Right cardiac atrium (tissue), 5 donors: ENCODE measurements around the gene ELMOD3. TPM values are rescaled to one million over a fixed set of nuclear protein-coding genes. Genes with fewer than 3 reads are reported as not detected.
"Not testable (repeated sequence)": the region's sequence is repeated elsewhere in the genome, so short reads cannot be mapped to it uniquely, and the experiment has no call there.

Experiments used
- ATAC-seq, 2 donors: fragments of 200-7000 bp; cut with Tn5 transposase; one replicate each; pipeline versions ENCODE4 v1.8.0 to v1.9.1; 2020; ENCODE audit warnings: moderate library complexity in 2 of 2, mild to moderate bottlenecking in 1 of 2
- DNase-seq, 3 donors: peaks; one replicate each; pipeline ENCODE4 v3.0.0-alpha.2; 2020
- H3K27ac ChIP-seq: one replicate; pipeline ENCODE4 v1.5.1; 2013; ENCODE audit warnings: mild to moderate bottlenecking, low read length, control low read depth, moderate library complexity
- H3K27me3 ChIP-seq: one replicate; pipeline ENCODE4 v1.6.1; 2013; ENCODE audit not compliant: control insufficient read depth, insufficient read depth
- H3K4me1 ChIP-seq: one replicate; pipeline ENCODE4 v1.6.1; 2013; ENCODE audit warnings: low read length; ENCODE audit not compliant: control insufficient read depth, insufficient read depth
- H3K4me3 ChIP-seq: one replicate; pipeline ENCODE4 v1.5.1; 2013; ENCODE audit warnings: low read length, control low read depth
- H3K9me3 ChIP-seq: one replicate; pipeline ENCODE4 v1.6.1; 2013; ENCODE audit warnings: low read length; ENCODE audit not compliant: control insufficient read depth
- WGBS: extraction: QIAGEN DNeasy Blood & Tissue Kit; methylation state at CpG from one replicate; pipeline ENCODE4 v1.1.7; 2013; 5-methylcytosine and 5-hydroxymethylcytosine counted together
- intact Hi-C, 4 donors: fragments of 100-400 bp; cut with DNase I; formaldehyde crosslinking; loops; one replicate each; pipeline versions ENCODE4 v1.11.0 to v1.14.0; 2022 to 2023
- polyA plus RNA-seq: library from polyadenylated mRNA; stranded (reverse); fragments of 200-250 nt; gene quantifications from one replicate; pipeline ENCODE4 v1.2.3, GENCODE V29; 2013
- total RNA-seq, 4 donors: library from RNA; stranded (reverse); fragmentation: NEBNext Ultra II Directional; extraction: Animal tissue kit (Norgen Biotek cat#: 25700); gene quantifications; one replicate each; pipeline ENCODE4 v1.2.1, GENCODE V29; 2021
- donor health status: healthy with polysubstance abuse.
- donor health status: DM: no; HTN: yes; CAD: no.
- donor health status: DM: no; HTN: no; CAD: no.
- donor health status: DM: no; HTN: yes; CAD: no; lungs with severe emphysema.
- donor health status: DM: yes; HTN: yes; CAD: no.

The ELMOD3 gene
- total and polyA plus RNA-seq, 5 donors: 10.7 to 16.1 (median 12.2) TPM

- no peak for ATAC-seq
- WGBS: 70% methylated on average over 3 of the region's 3 CpGs
- intact Hi-C loops: no loop called here
These were observed 7.0 kb upstream of the ELMOD3 start for GRCh38 chr2:85347599-85347998.

GRCh38 chr2:85353876-85354285, 688 bp upstream of the ELMOD3 start:
- 14% methylated on average over 16 of the region's 16 CpGs for WGBS
- Histone ChIP-seq H3K27me3 (no peaks in the 10 kb centered on the region), H3K27ac (peak overlapping the region; percentile 91), H3K4me1 (peaks cover 6% of the 10 kb centered on the region), H3K4me3 (peak overlapping the region; percentile 85), H3K9me3 (no peaks in the 10 kb centered on the region)
- intact Hi-C loops: no loop called here
- ATAC-seq (peak; percentile 36 to 72), DNase-seq (peak; percentile 66 to 73 (median 69))

More at GRCh38 chr2:85347599-85347998, 7.0 kb upstream of the ELMOD3 start:
- Histone ChIP-seq H3K27ac (no peak overlapping the region), H3K4me1 (no peaks in the 10 kb centered on the region), H3K9me3 (no peaks in the 10 kb centered on the region), H3K4me3 (no peak overlapping the region), H3K27me3 (no peaks in the 10 kb centered on the region)
- no peak for DNase-seq

DNA sequence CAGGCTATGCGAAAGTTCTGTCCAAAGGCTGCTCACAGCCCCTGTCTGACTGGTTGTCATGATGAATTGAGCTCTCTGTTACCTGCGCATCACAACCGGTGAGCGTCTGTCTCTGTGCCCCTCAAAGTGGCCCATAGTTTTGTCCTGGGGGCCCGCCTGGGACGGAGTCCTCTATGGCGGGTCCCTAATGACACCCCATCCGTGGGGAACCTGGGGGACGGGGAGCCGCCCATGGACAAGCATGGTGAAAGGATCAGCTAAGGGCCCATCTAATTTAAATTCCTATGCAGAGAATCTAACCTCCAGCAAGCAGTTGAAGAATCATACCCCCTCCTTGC, 473 bp downstream of the ELMOD3 start:
- Histone ChIP-seq H3K4me3 (peak overlapping the region; percentile 89), H3K27me3 (no peaks in the 10 kb centered on the region), H3K4me1 (peaks cover 6% of the 10 kb centered on the region), H3K27ac (peak overlapping the region; percentile 90), H3K9me3 (no peaks in the 10 kb centered on the region)
- ATAC-seq (peak in 1 of 2 donors; percentile 5), DNase-seq (peak in 2 of 3 donors; percentile 36 to 59)
- 10% methylated on average over 10 of the region's 10 CpGs for WGBS
- intact Hi-C loops: no loop called here

DNA sequence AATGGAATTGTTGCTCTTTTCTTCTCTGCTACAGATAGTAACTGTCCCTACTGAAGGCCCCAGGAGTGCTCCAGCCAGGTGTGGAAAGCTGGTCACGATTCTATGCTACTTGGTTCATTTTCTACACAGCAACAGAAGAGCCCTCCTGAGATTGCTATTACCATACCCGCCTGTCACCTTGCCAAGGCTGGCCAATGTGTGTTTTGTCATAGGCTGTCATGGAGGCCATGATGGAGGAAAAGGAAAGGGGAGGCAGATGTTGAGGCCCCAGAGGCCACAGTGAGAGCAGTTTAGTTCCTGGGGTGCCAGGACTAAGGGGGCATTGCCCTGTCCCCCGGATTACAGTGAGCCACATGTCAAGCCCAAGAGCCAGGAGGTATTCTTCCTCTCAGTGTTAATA, 952 bp downstream of the ELMOD3 start:
- 75% methylated on average over 3 of the region's 3 CpGs for WGBS
- peaks cover 6% of the 10 kb centered on the region for H3K4me1 ChIP-seq

GRCh38 chr2:85356186-85356585, 1.6 kb downstream of the ELMOD3 start:
- intact Hi-C loops: no loop called here

More for the DNA sequence above, 952 bp downstream of the ELMOD3 start:
- ATAC-seq (no peak), DNase-seq (no peak)
- peak overlapping the region; percentile 89 for H3K4me3 ChIP-seq
- no peak overlapping the region for H3K27ac ChIP-seq
- no peaks in the 10 kb centered on the region for H3K9me3 ChIP-seq
- no peaks in the 10 kb centered on the region for H3K27me3 ChIP-seq
- intact Hi-C loops: no loop called here

GRCh38 chr2:85357736-85358135, 3.2 kb downstream of the ELMOD3 start:
- intact Hi-C loops: no loop called here
- 87% methylated on average over 3 of the region's 3 CpGs for WGBS
- Histone ChIP-seq H3K27me3 (no peaks in the 10 kb centered on the region), H3K9me3 (no peaks in the 10 kb centered on the region), H3K4me3 (no peak overlapping the region), H3K4me1 (peaks cover 6% of the 10 kb centered on the region), H3K27ac (no peak overlapping the region)
- DNase-seq: no peak
- ATAC-seq: no peak

More at GRCh38 chr2:85356186-85356585, 1.6 kb downstream of the ELMOD3 start:
- no peaks in the 10 kb centered on the region for H3K9me3 ChIP-seq
- H3K27ac ChIP-seq: no peak overlapping the region
- WGBS: 78% methylated on average over 2 of the region's 2 CpGs
- no peak overlapping the region for H3K4me3 ChIP-seq
- DNase-seq (no peak), ATAC-seq (no peak)
- no peaks in the 10 kb centered on the region for H3K27me3 ChIP-seq
- peaks cover 6% of the 10 kb centered on the region for H3K4me1 ChIP-seq

GRCh38 chr2:85362653-85363387, 8.3 kb downstream of the ELMOD3 start:
- H3K9me3 ChIP-seq, ATAC-seq, H3K4me3 ChIP-seq, H3K4me1 ChIP-seq, intact Hi-C loops, H3K27me3 ChIP-seq, DNase-seq, H3K27ac ChIP-seq: not testable (repeated sequence)
- WGBS: 84% methylated on average over 5 of the region's 5 CpGs

GRCh38 chr2:85367180-85367579, 12.6 kb downstream of the ELMOD3 start:
- intact Hi-C loops: no loop called here
- Histone ChIP-seq H3K4me3 (no peak overlapping the region), H3K27me3 (no peaks in the 10 kb centered on the region), H3K27ac (no peak overlapping the region), H3K4me1 (no peaks in the 10 kb centered on the region), H3K9me3 (no peaks in the 10 kb centered on the region)
- 82% methylated on average over 5 of the region's 5 CpGs for WGBS
- DNase-seq (no peak), ATAC-seq (no peak)

- Histone ChIP-seq H3K27ac (no peak overlapping the region), H3K4me1 (no peaks in the 10 kb centered on the region), H3K27me3 (no peaks in the 10 kb centered on the region), H3K9me3 (no peaks in the 10 kb centered on the region), H3K4me3 (no peak overlapping the region)
- intact Hi-C loops: no loop called here
- no peak for DNase-seq
- ATAC-seq: no peak
These were observed 14.4 kb downstream of the ELMOD3 start for GRCh38 chr2:85368921-85369320.

DNA sequence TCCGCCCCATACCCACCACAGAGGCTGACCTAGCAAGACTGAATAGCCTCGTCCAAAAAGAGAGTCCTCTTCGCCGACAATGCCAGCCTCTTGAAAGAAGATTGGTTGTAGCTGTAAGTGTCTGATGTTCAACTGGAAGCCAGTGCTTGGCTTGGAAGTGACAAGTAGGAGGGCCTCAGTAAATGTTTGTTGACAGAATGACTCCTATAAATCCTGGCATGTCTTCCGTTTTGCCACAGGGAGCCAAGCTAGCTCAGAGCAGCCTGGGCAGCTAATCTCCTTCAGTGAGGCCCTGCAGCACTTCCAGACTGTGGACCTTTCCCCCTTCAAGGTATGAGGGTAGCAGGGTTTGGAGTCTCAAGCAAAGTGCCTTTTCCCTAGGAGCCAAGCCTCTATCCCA, 14.9 kb downstream of the ELMOD3 start:
- ATAC-seq: no peak
- Histone ChIP-seq H3K27ac (no peak overlapping the region), H3K4me1 (no peaks in the 10 kb centered on the region), H3K27me3 (no peaks in the 10 kb centered on the region), H3K4me3 (no peak overlapping the region), H3K9me3 (no peaks in the 10 kb centered on the region)
- 84% methylated on average over 5 of the region's 5 CpGs for WGBS
- intact Hi-C loops: no loop called here
- no peak for DNase-seq

DNA sequence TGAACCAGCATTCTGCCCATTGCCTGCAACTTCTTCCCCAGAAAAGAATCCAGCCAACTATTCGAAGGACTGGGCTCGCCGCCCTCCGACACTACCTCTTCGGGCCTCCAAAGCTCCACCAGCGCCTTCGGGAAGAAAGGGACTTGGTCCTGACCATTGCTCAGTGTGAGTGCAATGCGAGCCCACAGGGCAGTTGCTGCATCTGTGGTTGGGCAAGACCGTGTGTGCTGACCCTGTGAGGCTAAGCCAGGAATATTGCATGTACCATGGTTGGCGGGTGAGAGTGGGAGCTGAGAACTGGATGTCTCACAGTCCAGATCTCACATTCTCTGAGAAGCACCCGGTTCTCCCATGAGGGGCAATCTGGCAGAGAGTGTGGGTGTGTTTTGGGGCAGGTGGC, 16.5 kb downstream of the ELMOD3 start:
- H3K9me3 ChIP-seq: no peaks in the 10 kb centered on the region

More for the DNA sequence above, 16.5 kb downstream of the ELMOD3 start:
- no peaks in the 10 kb centered on the region for H3K27me3 ChIP-seq
- 92% methylated on average over 11 of the region's 11 CpGs for WGBS
- H3K27ac ChIP-seq: no peak overlapping the region
- H3K4me3 ChIP-seq: no peak overlapping the region
- intact Hi-C loops: no loop called here
- DNase-seq (no peak), ATAC-seq (peak in 1 of 2 donors; percentile 27)
- no peaks in the 10 kb centered on the region for H3K4me1 ChIP-seq
